ENCODE results near the gene BCAR3.

The BCAR3 gene

GRCh38 chr1:93681101-93681988 is at the start of gene BCAR3:
Gene BCAR3, minus strand, starts transcription at chr1:93681837. Its CDS starts 6,907 bp downstream, at chr1:93674930.
- no peak for DNase-seq

- DNase-seq: no peak
Observed at GRCh38 chr1:93730621-93731020, 49.0 kb upstream of the BCAR3 start.

GRCh38 chr1:93729906-93730305 is 48.3 kb upstream of the BCAR3 start:
- DNase-seq: no peak

GRCh38 chr1:93729502-93729901 is 47.9 kb upstream of the BCAR3 start:
- DNase-seq: no peak

DNA sequence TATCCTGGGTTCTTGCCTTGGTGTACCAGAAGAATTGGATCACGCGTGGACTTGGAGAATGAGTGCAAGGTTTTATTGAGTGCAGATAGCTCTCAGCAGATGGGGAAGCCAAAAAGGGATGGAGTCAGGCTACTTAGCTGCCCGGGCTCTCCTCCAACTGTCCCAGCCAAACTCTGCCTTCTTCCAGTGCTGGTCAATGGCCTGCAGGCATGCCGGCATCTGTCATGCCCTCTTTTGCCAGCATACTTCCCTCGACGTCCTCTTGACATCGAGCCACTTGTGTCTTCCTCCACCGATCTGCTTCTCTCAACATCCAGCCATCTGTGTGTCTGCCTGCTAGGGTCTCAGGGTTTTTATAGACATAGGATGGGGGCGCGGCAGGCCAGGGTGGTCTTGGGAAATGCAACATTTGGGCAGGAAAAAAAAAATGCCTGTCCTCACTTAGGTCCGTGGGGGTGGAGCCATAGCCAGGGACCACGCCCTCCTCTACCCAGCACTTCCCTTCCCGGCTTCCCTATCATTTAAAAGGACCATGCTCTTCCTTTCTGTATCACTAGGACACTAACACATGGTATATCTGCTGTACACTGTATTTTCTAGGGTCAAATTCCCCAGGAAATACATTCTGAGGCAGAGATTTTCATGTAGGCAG is 47.0 kb upstream of the BCAR3 start:
- no peak for DNase-seq

GRCh38 chr1:93723733-93724270 is 42.2 kb upstream of the BCAR3 start:
- no peak for DNase-seq

DNA sequence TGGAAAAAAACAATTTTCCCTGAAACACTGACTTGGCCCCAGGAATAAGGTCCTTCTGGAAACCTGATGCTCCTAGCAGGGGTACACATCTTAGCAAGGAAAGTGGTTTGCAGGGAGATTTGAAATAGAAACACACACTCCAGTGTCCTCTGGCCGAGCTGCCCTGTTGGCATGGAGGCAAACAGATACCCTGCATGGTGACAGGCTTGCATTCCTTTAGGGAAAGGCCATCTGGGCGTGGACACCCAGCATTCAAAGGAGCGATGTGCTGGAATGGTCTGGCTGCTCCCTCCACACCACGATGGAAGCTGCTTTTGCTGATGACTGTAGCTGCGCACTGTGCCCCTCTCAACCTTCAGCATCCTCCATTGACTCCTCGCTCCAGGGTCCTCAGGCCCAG is 41.5 kb upstream of the BCAR3 start:
- no peak for DNase-seq

DNA sequence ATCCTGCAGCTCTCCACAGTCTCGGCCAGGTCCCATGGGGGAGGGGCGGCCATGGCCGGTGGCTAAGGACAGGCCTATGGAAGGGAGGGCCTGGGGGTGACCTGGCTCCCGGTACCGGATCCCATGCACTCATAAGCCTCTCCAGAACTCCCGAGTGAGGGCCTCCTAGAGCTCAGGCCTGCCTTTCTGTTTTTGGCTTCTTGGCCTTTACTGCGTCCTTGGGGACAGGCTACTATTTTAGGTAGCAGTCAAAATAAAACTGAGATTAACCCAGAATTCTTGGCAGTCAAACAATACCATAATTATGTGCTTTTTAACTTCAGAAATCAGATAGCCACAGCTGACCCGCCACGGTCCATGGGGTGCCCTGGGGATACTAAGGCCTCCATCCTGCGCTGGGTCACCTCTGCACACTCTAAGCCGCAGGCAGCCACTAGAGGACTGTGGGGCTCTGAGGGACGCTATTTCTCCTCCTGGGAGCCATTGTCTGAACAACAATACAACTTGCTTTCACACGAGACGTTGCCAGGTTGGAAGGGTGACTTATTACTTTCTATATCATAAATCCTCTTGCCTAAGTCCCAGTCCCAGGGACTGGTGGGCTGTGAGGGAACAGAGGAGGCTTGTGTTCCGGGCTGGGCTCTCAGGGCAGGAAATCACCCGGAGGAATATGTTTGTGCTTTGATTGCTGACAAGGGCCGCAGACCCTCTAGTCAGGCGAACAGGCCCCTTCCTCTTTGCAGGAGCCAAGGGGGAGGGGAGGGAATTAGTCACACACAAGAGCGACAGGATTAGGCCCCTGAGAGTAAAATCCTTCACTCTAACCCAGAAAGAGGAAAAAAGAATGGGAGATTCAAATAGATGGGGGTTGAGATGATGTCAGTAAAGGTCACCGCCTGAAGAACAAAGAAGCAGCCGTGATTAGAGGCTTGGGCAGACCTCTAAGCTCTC is 40.7 kb upstream of the BCAR3 start:
- DNase-seq: no peak

GRCh38 chr1:93720956-93721626 is 39.5 kb upstream of the BCAR3 start:
- no peak for DNase-seq

DNA sequence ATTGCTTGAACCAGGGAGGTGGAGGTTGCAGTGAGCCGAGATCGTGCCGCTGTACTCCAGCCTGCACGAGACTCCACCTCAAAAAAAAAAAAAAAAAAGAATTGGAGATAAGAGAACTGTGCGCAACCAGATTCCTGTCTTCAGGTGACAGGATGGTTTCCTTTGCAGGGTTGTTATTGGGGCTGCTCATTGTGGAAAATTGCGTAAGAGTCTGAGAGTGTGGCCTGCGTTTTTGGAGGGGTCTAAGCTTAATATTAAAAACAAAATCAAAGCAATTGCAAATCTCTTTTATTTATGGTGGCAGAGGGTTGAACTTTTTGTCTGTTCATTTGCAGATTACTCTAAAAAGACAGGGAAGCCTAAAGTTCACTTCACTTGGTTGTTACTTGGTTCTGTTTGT is 36.0 kb upstream of the BCAR3 start:
- DNase-seq: no peak

DNA sequence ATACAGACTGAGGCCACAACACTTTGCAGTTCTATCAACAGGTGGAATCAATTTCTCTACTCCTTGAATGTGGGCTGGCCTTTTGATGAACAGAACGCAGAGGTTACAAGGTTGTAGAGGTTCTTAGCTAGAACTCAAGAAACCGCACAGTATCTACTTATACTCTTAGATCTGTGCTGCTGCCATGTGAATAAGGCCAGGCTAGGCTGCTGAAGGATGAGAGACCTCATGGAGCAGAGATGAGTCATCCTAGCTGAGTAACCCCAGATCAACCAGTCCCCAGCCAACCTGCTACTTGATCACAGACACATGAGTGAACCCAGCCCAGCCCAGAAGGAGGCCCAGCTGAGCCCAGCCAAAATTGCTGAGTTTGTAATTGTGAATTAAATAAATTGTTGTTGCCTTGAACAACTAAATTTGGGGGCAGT is 35.3 kb upstream of the BCAR3 start:
- DNase-seq: no peak

DNA sequence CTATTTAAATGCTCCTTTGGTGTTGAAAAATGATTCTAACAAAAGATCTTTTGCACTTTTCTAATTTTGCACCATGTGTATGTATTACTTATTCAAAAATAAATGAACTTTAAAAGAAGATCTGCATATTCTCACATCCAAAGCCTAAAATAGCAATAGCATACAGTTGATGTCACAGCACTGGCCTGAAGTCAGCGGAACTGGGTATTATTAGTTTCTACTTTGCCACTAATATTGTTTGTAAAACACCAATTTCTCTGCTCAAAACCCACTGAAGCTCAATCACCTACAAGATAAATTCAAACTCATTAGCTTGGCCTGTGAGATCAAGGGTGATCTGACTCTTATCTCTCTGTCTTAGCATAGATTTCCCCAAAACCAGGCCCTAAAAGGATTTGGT is 34.5 kb upstream of the BCAR3 start:
- no peak for DNase-seq

DNA sequence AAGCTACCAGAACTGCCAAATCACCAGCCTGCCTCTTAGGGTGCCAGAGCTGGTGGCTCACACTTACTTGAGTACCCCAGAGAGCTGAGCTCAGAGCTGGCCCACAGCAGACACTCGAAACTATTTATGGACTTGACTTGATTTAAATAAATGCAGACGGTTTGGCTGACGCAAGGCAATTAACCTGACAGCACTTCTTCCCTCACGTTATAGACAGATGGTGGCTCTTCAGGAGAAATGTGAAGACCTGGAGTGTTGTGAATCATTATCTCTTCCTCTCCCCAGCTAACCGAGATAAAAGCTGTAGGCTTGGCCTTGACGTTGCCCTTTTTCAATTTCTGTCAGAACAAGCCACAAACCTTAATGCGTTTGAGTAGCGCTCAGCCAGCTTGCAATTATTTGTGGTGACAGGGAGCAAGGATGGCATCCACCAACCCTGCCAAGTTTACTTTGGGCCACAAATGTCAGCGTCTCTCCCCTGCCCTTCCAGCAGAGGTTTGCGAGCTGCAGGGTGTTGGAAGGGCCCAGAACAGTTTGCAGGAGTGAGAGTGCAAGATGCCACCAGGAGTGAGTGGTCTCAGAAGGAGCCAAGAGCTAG is 34.0 kb upstream of the BCAR3 start:
- DNase-seq: no peak

DNA sequence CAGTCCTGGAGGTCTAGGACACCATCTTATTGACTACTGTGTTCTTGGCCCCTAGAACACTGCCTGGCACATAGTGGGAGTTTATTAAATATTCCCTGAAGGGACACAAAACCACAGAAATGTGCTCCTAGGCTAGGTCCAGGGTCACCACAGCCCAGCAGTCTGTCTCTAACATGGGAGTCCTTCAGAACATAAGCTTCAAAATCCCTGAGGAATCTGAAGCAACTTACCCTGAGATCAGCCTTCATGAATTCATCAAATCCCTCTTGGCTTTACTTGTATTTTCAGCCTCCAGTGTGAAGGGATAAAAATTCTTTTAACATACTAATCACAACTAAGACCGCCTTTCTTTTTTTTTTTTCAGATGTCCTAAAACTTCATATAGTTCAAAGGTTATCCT is 32.7 kb upstream of the BCAR3 start:
- no peak for DNase-seq

GRCh38 chr1:93713341-93713740 is 31.7 kb upstream of the BCAR3 start:
- no peak for DNase-seq

DNA sequence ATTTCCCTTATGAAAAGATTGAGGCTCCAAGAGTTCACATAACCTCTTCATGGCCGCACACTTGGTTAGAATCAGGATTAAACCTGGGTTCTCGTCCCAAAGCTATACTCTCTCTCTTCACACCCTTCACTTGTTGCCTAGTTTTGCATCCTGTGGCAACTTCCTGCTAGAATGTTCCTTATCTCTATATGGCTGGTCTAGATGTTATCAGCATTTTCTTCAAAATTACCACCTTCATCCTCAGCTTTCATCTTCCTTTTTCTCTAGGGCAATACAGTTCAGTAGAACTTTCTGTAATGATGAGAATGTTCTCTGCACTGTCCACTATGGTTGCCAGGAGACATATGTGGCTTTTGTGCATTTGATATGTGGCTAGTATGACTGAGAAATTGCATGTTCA is 31.1 kb upstream of the BCAR3 start:
- no peak for DNase-seq

GRCh38 chr1:93710499-93711453 is 29.1 kb upstream of the BCAR3 start:
- no peak for DNase-seq

DNA sequence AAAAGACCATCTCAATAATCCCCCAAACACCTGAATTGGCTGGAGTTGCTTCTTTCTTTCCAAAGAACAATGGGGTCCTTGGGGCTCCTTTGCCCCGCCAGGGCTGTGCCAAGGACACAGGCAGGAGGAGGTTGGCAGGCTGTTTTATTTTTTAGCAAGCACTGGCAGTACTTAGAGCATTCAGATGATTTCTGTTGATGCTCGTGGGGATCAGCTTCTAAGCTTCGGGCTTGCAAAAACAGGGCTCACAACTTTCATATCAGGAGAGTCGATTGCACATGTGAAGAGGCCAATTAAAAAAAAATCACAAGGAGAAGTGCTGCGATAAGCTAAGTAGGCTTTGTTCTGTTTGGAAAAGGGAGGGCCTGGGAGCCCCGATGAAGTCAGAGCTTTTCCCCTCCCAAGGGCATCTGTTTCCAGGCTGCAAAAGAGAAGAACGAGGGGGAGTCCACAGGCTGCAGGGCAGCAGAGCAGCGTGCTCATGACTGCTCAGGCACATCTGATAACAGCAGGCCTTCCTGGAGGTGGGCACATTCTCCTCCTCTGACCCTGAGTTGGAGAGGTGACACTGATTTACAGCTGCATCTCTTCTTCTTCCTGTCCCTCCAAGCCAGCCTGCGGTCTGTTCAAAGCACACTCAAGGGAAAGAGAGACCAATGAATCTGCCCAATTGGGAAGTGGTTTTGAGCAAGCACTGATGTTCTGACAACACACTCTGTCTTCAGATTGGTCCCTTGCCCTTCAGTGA is 27.3 kb upstream of the BCAR3 start:
- no peak for DNase-seq

DNA sequence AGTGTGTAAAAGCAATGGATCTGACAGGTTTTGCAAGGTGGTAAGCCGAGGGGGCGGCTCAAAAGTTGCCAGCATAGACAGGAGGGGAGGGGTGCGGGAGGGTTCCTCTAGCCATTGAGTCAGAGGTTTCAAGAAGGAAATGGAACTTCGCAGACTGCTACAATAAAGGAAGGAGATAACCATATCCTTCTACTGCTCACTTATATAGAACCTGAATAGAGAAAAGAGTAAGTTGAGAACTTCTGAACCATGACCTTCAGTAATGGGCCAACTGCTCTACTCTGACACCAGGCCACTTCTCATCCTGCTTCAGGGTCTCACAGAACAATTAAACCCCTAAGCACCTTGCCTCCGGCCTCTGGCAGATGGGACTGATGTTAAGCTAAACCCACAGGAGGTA is 26.3 kb upstream of the BCAR3 start:
- no peak for DNase-seq

All from NCI-H2081 treated with DMSO at 0.1 percent for 48 hours (cell line).